ENCODE results near the gene RPL11.

Gene RPL11

DNA sequence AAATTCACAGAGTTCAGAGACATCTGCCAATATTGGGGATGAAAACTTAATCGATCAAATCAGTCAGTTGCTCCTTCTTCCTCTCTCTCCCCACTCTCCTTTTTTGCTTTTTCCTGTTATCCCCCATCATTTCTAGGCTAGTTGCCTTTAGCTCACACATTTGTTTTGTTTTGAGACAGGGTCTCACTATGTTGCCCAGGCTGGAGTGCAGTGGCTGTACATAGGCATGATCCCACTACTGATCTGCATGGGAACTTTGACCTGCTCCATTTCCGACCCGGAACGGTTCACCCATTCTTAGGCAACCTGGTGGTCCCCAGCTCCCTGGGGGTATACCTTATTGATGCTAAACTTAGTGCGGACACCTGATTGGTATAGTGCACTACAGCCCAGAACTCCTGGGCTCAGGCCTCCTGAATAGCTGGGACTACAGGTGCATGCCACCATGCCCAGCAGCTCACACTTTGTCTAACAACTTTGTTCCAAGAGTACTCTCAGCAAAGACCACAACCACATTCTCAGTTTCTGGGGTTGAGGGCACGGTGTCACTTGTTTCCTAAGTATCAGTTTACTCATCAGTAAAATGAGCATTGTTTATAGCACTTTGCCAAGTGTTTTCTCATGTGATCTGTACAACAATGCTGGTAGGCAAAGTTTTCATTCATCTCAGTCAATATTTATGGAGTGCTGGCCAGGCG, 45.0 kb downstream of the RPL11 start:
- DNase-seq = no peak

DNA sequence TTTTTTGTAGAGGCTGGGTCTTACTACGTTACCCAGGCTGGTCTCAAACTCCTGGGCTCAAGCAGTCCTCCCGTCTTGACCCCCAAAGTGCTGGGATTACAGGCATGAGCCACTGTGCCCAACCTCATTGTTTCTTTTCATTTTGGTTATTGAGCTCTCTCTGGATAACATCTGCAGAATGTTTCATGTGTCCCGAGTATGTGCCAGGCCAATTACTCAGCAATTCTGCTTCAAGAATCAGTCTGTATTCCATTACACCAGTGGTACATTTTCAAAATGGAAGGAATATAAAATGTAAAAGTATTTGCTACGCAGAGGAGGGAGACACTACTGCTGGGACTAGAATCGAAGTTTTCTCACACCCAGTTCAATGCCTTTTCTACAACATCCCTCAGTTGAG, 50.0 kb downstream of the RPL11 start:
- no peak for DNase-seq

DNA sequence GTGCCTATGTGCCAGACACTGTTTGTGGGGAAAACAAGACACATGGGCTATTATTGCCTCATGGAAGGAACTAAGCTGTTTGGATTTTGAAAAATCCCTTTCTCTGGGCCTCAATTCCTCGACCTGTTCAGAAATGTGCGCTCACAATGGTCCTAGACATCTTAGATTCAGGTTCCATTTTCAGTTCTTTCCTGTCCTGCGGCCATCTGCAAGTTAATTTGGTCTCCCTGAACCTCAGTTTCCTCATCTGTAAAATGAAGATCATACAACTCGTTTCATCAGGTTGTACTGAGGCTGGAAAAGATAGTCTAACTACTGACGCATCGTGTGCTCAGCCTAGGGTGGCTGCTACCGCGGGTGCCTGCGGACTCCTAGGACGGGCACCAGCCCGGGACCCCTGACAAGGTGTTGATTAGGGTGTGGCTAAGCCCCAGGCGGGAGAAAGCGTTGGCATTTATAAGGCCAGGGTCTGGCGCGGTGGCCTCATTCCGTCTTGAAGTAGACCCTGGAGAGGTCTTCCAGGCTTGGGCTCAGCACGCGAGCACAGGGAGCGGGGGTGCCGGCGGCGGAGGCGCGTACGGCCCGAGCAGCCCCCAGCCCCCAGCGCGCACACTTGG, 51.2 kb downstream of the RPL11 start:
- no peak for DNase-seq

DNA sequence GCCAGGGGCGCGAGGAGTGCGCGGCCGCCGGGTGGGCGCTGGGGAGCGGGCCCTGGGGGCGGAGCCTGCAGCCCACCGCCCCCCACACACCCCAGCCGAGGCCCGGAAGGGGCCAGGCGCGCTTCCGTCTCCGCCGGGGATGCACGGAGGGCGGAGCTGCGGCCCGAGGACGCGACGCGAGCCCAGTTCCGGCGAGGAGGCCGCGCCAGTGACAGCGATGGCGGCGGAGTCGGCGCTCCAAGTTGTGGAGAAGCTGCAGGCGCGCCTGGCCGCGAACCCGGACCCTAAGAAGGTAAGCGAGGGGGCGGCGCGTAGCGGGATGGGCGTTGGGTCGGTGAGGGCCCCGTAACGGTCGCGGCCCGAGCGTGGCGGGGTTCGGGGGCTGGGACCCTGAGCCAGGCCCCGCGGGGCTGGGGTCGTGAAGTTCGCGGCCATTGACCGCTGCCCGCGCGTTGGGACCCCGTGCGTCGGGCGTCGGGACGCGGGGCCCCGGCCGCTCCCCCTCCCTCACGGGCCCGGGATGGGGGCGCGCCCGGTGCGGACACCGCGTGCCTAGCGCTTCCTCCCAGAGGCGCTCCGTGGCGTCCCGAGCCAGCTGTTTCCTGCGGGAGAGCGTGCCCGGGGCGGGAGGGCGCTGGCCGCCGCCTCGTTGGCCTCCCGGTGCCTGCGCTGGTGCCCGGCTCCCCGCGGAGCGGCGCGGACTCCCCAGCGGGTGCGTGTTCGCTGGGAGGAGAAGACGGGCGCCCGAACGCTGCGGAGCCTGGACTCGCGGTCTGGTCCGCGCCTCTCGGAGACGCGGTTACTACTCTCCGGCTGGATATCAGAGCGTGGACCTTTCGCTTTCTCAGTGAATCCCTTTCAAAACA, 51.9 kb downstream of the RPL11 start, which contains the start of gene ELOA:
ELOA (plus strand) TSS at position 185 of the 866 bp plus-strand sequence; CDS start at position 218, 33 bp downstream.
- DNase-seq = peak; percentile 66

DNA sequence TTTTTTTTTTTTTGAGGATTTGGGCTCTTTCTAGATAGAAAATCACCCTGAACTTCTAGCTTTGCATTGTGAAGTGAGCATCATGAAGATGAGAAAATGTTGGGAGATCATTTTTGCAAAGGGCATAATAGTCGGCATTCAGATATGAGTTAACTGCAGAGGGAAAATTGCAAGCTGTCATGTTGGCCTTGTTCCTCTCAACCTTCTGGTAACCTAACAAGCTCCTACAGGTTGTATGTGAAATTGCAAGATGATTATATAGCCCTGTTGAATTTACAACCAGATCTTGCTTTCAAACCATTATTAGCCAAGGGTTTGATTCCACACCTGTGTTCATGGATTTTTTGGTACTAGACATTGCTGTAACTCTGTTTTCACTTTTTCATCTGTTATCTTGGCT, 53.9 kb downstream of the RPL11 start:
- DNase-seq = no peak

Data from activated gamma-delta T cell (primary cell).